WTC11 (cell line): ENCODE results near the gene NFIA. TPM values are rescaled to one million over a fixed set of nuclear protein-coding genes. Genes with fewer than 3 reads are reported as not detected.

Experiments
- ATAC-seq: fragments of 200-7000 bp; cut with Tn5 transposase; 2 replicates; pipeline ENCODE4 v1.10.0; 2021; ENCODE audit warnings: mild to moderate bottlenecking, moderate library complexity
- CTCF ChIA-PET: fragments of 300-600 bp; sonication (Branson Sonifier 250); formaldehyde crosslinking; loops from one replicate; lab custom pipeline; 2021; ENCODE audit warnings: antibody characterized with exemption; lab: Charles Lee
- POLR2A ChIA-PET: fragments of 350-600 bp; sonication (Branson Sonifier 250); formaldehyde crosslinking; loops from one replicate; lab custom pipeline; 2021; ENCODE audit warnings: antibody characterized with exemption; lab: Charles Lee
- DNase-seq: peaks from one replicate; pipeline ENCODE4 v3.0.0; 2021; ENCODE audit warnings: low spot score
- H3K27ac Mint-ChIP-seq: 2 replicates; pipeline ENCODE4 v1.8.0; 2021; ENCODE audit warnings: mixed read lengths
- H3K27me3 Mint-ChIP-seq: 2 replicates; pipeline ENCODE4 v1.8.0; 2021; ENCODE audit warnings: low read depth, mild to moderate bottlenecking, moderate library complexity, mixed read lengths
- H3K36me3 Mint-ChIP-seq: 2 replicates; pipeline ENCODE4 v1.8.0; 2021; ENCODE audit warnings: mixed read lengths
- H3K4me1 Mint-ChIP-seq: 2 replicates; pipeline ENCODE4 v1.8.0; 2022; ENCODE audit warnings: mixed read lengths
- H3K4me3 Mint-ChIP-seq: 2 replicates; pipeline ENCODE4 v1.8.0; 2021; ENCODE audit warnings: mild to moderate bottlenecking, moderate library complexity, mixed read lengths
- H3K9me3 Mint-ChIP-seq: 2 replicates; pipeline ENCODE4 v1.8.0; 2021; ENCODE audit warnings: mixed read lengths
- AR ChIP-seq: fragments of 250-450 bp; sonication (Bioruptor Pico); IDR thresholded peaks from 2 replicates; pipeline ENCODE4 v1.9.0; 2021; ENCODE audit warnings: mild to moderate bottlenecking
- ATF2 ChIP-seq: sonication (generic); formaldehyde crosslinking; IDR thresholded peaks from 2 replicates; pipeline ENCODE4 v1.8.1; 2022; ENCODE audit warnings: low read depth, missing genetic modification reagents, borderline replicate concordance
- CBFB ChIP-seq: sonication (generic); formaldehyde crosslinking; IDR thresholded peaks from 2 replicates; pipeline ENCODE4 v1.8.1; 2022; ENCODE audit warnings: mild to moderate bottlenecking, low read depth, missing genetic modification reagents
- E2F4 ChIP-seq: sonication (generic); formaldehyde crosslinking; IDR thresholded peaks from 2 replicates; pipeline ENCODE4 v1.8.1; 2022; ENCODE audit warnings: low read depth, mild to moderate bottlenecking, moderate library complexity, missing genetic modification reagents, borderline replicate concordance
- ETV6 ChIP-seq: sonication (generic); formaldehyde crosslinking; IDR thresholded peaks from 2 replicates; pipeline ENCODE4 v1.8.1; 2022; ENCODE audit warnings: mild to moderate bottlenecking, missing genetic modification reagents
- GRHL2 ChIP-seq: fragments of 250-450 bp; sonication (Bioruptor Pico); IDR thresholded peaks from 2 replicates; pipeline ENCODE4 v1.8.0; 2022; ENCODE audit warnings: mild to moderate bottlenecking, moderate library complexity; ENCODE audit not compliant: insufficient replicate concordance, severe bottlenecking
- IRF2 ChIP-seq: sonication (generic); formaldehyde crosslinking; IDR thresholded peaks from 2 replicates; pipeline ENCODE4 v1.8.0; 2022; ENCODE audit warnings: low read depth, missing genetic modification reagents, borderline replicate concordance
- JUN ChIP-seq: sonication (generic); formaldehyde crosslinking; IDR thresholded peaks from 2 replicates; pipeline ENCODE4 v1.8.0; 2023; ENCODE audit warnings: mild to moderate bottlenecking, missing genetic modification reagents
- KAT7 ChIP-seq: sonication (generic); formaldehyde crosslinking; IDR thresholded peaks from 2 replicates; pipeline ENCODE4 v1.8.1; 2023; ENCODE audit warnings: missing genetic modification reagents, mild to moderate bottlenecking, borderline replicate concordance
- NFATC4 ChIP-seq: fragments of 250-450 bp; sonication (Bioruptor Pico); IDR thresholded peaks from 2 replicates; pipeline ENCODE4 v1.9.0; 2021; ENCODE audit warnings: mild to moderate bottlenecking
- SMAD3 ChIP-seq: sonication (generic); formaldehyde crosslinking; IDR thresholded peaks from 2 replicates; pipeline ENCODE4 v1.8.0; 2022; ENCODE audit warnings: missing genetic modification reagents, mild to moderate bottlenecking, borderline replicate concordance
- SMAD4 ChIP-seq: sonication (generic); formaldehyde crosslinking; IDR thresholded peaks from 2 replicates; pipeline ENCODE4 v1.8.0; 2022; ENCODE audit warnings: mild to moderate bottlenecking, missing genetic modification reagents
- TCF7 ChIP-seq: sonication (generic); formaldehyde crosslinking; IDR thresholded peaks from 2 replicates; pipeline ENCODE4 v1.8.0; 2022; ENCODE audit warnings: mild to moderate bottlenecking, low read depth, missing genetic modification reagents, moderate library complexity
- ZNF121 ChIP-seq: sonication (generic); formaldehyde crosslinking; IDR thresholded peaks from 2 replicates; pipeline ENCODE4 v1.8.0; 2023; ENCODE audit warnings: missing genetic modification reagents
- ZNF263 ChIP-seq: sonication (generic); formaldehyde crosslinking; IDR thresholded peaks from 2 replicates; pipeline ENCODE4 v1.8.1; 2022; ENCODE audit warnings: low read depth, mild to moderate bottlenecking, moderate library complexity, missing genetic modification reagents
- ZNF423 ChIP-seq: fragments of 250-450 bp; sonication (Bioruptor Pico); IDR thresholded peaks from 2 replicates; pipeline ENCODE4 v2.1.2; 2022; ENCODE audit warnings: mild to moderate bottlenecking, moderate library complexity
- ZNF532 ChIP-seq: fragments of 250-450 bp; sonication (Bioruptor Pico); IDR thresholded peaks from 2 replicates; pipeline ENCODE4 v1.9.0; 2021; ENCODE audit warnings: mild to moderate bottlenecking, borderline replicate concordance
- ZNF671 ChIP-seq: fragments of 250-450 bp; sonication (Bioruptor Pico); IDR thresholded peaks from 2 replicates; pipeline ENCODE4 v1.8.0; 2021; ENCODE audit warnings: mild to moderate bottlenecking
- ZSCAN18 ChIP-seq: fragments of 250-450 bp; sonication (Bioruptor Pico); IDR thresholded peaks from 2 replicates; pipeline ENCODE4 v2.1.2; 2022; ENCODE audit warnings: mild to moderate bottlenecking, moderate library complexity
- total RNA-seq: library from RNA; stranded (reverse); gene quantifications from 3 replicates; pipeline ENCODE4 v1.2.3, GENCODE V29; 2021

Gene NFIA
- total RNA-seq, 1 experiment from 2014 or later = 16.7 TPM

GRCh38 chr1:61169634-61170033 lies 87.3 kb downstream of the NFIA start (continued):
- TF ChIP-seq ZNF532 (CRISPR knock-in tag) (no peak), IRF2 (no peak)

GRCh38 chr1:61170328-61171238 lies 88.2 kb downstream of the NFIA start:
- H3K4me1 Mint-ChIP-seq = peaks cover 58% of the 10 kb centered on the region
- no peak overlapping the region for H3K27ac Mint-ChIP-seq
- H3K27me3 Mint-ChIP-seq = no peaks in the 10 kb centered on the region; the same call in 1 of the 2 replicates
- H3K36me3 Mint-ChIP-seq = no peaks in the 10 kb centered on the region
- no peaks in the 10 kb centered on the region for H3K9me3 Mint-ChIP-seq
- TF ChIP-seq CBFB (CRISPR knock-in tag) = no peak
- no peak for TF ChIP-seq KAT7 (CRISPR knock-in tag)
- no peak for TF ChIP-seq GRHL2
- H3K4me3 Mint-ChIP-seq = no peak overlapping the region
- ATAC-seq = no peak
- ChIA-PET POLR2A (no interaction called here), CTCF (no interaction called here)
- DNase-seq = no peak

GRCh38 chr1:61171346-61171745 lies 89.0 kb downstream of the NFIA start:
- no peaks in the 10 kb centered on the region for H3K36me3 Mint-ChIP-seq
- CTCF ChIA-PET = no interaction called here
- H3K27ac Mint-ChIP-seq = no peak overlapping the region
- ATAC-seq (no peak), DNase-seq (no peak)
- no peak for TF ChIP-seq NFATC4 (CRISPR knock-in tag)
- no peak for TF ChIP-seq SMAD4
- TF ChIP-seq ZNF263 (CRISPR knock-in tag) = no peak
- TF ChIP-seq AR (CRISPR knock-in tag) = no peak
- H3K27me3 Mint-ChIP-seq = no peaks in the 10 kb centered on the region; the same call in 1 of the 2 replicates
- H3K4me3 Mint-ChIP-seq = no peak overlapping the region
- no peaks in the 10 kb centered on the region for H3K9me3 Mint-ChIP-seq
- POLR2A ChIA-PET = no interaction called here
- peaks cover 62% of the 10 kb centered on the region for H3K4me1 Mint-ChIP-seq

- H3K27ac Mint-ChIP-seq = no peak overlapping the region
- ATAC-seq = no peak
- peaks cover 62% of the 10 kb centered on the region for H3K4me1 Mint-ChIP-seq
- no peaks in the 10 kb centered on the region for H3K9me3 Mint-ChIP-seq
- H3K27me3 Mint-ChIP-seq = no peaks in the 10 kb centered on the region; the same call in 1 of the 2 replicates
- H3K36me3 Mint-ChIP-seq = no peaks in the 10 kb centered on the region
- DNase-seq = no peak
- ChIA-PET POLR2A (no interaction called here), CTCF (no interaction called here)
- no peak overlapping the region for H3K4me3 Mint-ChIP-seq
- no peak for TF ChIP-seq TCF7
- TF ChIP-seq ZNF671 (CRISPR knock-in tag) = no peak
- TF ChIP-seq IRF2 = no peak
- TF ChIP-seq ATF2 (CRISPR knock-in tag) = no peak
- no peak for TF ChIP-seq ZNF121
- no peak for TF ChIP-seq SMAD4
- no peak for TF ChIP-seq SMAD3 (CRISPR knock-in tag)
- TF ChIP-seq ZNF423 (CRISPR knock-in tag) = no peak
- no peak for TF ChIP-seq JUN (CRISPR knock-in tag)
- no peak for TF ChIP-seq ZSCAN18
- no peak for TF ChIP-seq ETV6 (CRISPR knock-in tag)
- TF ChIP-seq E2F4 (CRISPR knock-in tag) = no peak
Observed at GRCh38 chr1:61171974-61172373, 89.6 kb downstream of the NFIA start.
